ENCODE data around the gene LMAN2.

Gene LMAN2, protein sequence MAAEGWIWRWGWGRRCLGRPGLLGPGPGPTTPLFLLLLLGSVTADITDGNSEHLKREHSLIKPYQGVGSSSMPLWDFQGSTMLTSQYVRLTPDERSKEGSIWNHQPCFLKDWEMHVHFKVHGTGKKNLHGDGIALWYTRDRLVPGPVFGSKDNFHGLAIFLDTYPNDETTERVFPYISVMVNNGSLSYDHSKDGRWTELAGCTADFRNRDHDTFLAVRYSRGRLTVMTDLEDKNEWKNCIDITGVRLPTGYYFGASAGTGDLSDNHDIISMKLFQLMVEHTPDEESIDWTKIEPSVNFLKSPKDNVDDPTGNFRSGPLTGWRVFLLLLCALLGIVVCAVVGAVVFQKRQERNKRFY

DNA sequence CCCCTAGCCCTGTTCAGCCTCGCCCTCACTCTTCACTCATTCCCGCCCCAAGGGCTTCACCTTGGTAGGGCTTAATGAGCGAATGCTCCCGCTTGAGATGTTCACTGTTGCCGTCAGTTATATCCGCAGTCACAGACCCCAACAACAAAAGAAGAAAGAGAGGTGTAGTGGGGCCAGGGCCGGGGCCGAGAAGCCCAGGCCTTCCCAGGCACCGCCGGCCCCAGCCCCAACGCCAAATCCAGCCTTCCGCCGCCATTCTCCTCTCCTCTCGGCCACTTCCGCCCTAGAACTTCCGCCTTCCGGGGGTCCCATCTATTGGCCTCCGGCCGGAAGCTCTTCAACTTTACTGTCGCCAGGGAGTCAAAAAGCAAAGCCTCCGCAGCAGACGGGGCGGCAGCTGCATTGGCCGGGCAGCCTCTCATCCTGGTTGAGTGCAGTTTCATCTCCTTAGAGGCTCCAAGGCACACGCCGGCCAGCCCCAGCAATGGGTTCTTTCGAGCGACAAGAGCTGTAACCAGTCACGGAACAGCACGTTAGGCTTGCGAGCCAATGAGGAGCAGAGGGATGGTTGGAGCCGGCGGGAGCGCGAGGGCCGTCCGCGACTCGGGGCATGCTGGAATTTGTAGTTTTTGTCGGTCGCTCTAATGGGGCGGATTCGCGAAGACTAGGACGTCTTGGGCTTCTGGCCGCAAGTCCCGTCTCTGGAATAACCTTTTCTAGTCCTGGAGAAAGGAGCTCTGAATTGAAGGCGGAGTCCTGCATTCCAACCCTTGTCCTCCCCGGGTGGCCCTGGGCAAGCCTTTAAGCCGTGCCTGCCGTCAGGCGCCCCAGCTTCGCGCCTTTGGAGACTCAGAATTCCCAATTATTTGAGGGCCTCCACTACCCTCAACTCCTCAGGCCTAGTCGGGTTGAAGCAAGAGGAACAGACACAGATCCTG is at the start of gene LMAN2:
LMAN2 (minus strand) TSS at position 277 of the 938 bp plus-strand sequence; CDS start at position 256, 21 bp downstream.
- H3K27me3 Mint-ChIP-seq, result no peaks in the 10 kb centered on the region
- H3K9me3 Mint-ChIP-seq, result peaks cover 6% of the 10 kb centered on the region
- H3K27ac Mint-ChIP-seq, result peak within 1 kb of the TSS; percentile 100
- peaks cover 44% of the 10 kb centered on the region for H3K36me3 Mint-ChIP-seq (ENCODE audit: low read depth)
- peak within 1 kb of the TSS; percentile 96 for H3K4me3 Mint-ChIP-seq
- peaks cover 73% of the 10 kb centered on the region for H3K4me1 Mint-ChIP-seq (ENCODE audit: low read depth)
- intact Hi-C loops (cut with micrococcal nuclease), result no loop called here

DNA sequence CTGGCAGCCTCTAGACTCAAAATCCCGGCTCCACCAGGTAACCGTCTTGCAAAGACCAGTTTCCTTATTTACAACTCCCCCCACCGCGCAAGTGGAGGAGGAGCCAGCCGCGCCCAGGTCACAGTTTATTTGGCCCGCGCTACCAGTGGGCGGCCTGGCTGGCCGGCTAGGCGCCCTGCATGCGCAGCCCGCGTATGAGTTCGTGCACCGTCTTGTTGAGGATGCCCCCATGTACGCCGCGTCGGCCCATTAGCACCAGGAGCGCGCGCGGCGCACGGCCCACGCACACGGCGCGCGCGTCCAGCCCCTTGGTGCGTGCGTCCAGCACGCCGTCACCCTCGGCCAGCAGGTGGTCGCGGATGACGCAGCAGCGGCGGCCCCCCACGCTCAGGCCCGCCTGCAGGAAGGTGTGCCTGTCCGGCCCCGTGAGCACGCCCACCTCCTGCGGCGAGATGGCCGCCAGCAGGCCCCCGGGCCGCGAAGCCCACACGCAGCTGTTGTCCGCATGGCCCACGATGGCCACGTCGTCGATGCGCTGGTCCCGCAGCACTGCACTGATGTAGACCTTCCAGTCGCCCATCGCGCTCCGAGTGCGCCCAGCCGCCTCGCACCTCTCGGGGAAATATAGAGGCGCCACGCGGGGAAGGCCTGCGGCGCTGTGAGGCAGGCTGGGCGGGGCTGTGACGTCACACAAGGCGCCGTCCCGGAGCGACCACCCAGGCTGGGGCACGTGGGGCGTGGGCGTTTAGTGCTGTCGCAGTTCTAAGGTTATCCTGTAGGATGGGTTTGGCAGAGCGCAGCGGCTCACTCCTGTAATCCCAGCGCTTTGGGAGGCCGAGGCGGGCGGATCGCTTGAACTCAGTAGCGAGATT is 48.8 kb upstream of the LMAN2 start, which contains the start of gene PFN3:
PFN3 (minus strand) TSS at position 665 of the 872 bp plus-strand sequence; CDS start at position 580, 85 bp downstream.
- Mint-ChIP-seq H3K9me3 (no peaks in the 10 kb centered on the region), H3K4me3 (no peak within 1 kb of the TSS), H3K27me3 (peaks cover 86% of the 10 kb centered on the region), H3K27ac (no peak within 1 kb of the TSS), H3K36me3 (ENCODE audit: low read depth) (no peaks in the 10 kb centered on the region), H3K4me1 (ENCODE audit: low read depth) (peaks cover 35% of the 10 kb centered on the region)
- intact Hi-C loops (cut with micrococcal nuclease), result loop anchor here (5.0 kb wide), 1 partner anchor 107 kb away; the partner anchor contains the start of gene DOK3

DNA sequence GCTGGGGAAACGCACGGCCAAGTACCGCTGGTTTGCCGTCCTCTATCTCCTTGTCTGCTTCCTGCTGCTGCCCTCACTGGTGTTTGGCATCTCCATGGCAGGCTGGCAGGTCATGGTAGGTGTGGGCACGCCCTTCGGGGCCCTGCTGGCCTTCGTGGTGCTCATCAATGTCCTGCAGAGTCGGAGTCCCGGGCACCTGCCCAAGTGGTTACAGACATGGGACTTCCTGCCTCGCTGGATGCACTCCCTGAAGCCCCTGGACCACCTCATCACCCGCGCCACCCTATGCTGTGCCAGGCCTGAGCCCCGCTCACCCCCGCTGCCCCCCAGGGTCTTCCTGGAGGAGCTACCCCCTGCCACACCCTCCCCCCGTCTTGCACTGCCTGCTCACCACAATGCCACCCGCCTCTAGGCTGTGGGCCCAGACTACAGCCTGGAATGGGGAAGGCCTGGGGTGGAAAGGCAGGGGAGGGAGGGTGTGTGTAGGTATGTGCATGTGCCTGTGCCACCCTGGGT is 46.5 kb upstream of the LMAN2 start:
- Mint-ChIP-seq H3K4me1 (ENCODE audit: low read depth) (peaks cover 26% of the 10 kb centered on the region), H3K4me3 (no peak overlapping the region), H3K27me3 (peaks cover 65% of the 10 kb centered on the region), H3K27ac (no peak overlapping the region), H3K36me3 (ENCODE audit: low read depth) (no peaks in the 10 kb centered on the region), H3K9me3 (no peaks in the 10 kb centered on the region)
- intact Hi-C loops (cut with micrococcal nuclease), result no loop called here

DNA sequence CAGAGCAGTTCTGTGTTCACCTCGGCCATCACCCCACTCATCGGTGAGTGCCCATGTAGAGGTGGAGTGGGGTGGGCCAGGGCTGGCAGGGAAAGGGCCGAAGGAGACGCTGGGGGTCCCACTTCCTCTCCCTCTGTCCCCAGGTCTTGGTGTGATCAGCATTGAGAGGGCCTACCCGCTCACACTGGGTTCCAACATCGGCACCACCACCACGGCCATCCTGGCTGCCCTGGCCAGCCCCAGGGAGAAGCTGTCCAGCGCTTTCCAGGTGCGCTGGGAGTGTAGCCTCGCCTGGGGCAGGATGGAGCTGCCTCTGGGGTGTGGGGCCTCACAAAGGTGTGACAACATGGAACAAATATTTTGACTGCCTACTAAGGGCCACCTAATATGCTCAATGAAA is 45.3 kb upstream of the LMAN2 start:
- Mint-ChIP-seq H3K9me3 (no peaks in the 10 kb centered on the region), H3K27ac (no peak overlapping the region), H3K36me3 (ENCODE audit: low read depth) (no peaks in the 10 kb centered on the region), H3K27me3 (peaks cover 55% of the 10 kb centered on the region), H3K4me3 (no peak overlapping the region), H3K4me1 (ENCODE audit: low read depth) (peaks cover 23% of the 10 kb centered on the region)
- intact Hi-C loops (cut with micrococcal nuclease), result no loop called here

DNA sequence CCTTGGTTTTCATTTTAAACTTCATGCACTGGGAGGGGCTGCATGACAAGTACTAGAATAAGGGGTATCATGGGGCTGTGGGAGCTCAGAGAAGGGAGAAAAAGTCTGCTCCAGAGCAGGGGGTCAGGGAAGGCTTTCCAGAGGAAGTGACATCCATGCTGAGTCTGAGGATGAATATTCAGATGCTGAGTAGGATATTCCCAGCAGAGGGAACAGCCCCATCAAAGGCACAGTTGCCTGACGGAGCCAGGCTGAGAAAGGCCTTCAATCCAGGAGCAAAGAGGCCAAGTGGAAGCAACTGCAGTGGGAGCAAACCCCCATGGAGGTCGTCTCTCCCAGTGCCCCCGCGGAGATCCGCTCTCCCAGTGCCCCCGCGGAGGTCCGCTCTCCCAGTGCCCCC is 44.6 kb upstream of the LMAN2 start:
- Mint-ChIP-seq H3K4me1 (ENCODE audit: low read depth) (peaks cover 27% of the 10 kb centered on the region), H3K36me3 (ENCODE audit: low read depth) (no peaks in the 10 kb centered on the region), H3K27me3 (peaks cover 52% of the 10 kb centered on the region), H3K4me3 (no peak overlapping the region), H3K27ac (no peak overlapping the region), H3K9me3 (no peaks in the 10 kb centered on the region)
- intact Hi-C loops (cut with micrococcal nuclease), result no loop called here

DNA sequence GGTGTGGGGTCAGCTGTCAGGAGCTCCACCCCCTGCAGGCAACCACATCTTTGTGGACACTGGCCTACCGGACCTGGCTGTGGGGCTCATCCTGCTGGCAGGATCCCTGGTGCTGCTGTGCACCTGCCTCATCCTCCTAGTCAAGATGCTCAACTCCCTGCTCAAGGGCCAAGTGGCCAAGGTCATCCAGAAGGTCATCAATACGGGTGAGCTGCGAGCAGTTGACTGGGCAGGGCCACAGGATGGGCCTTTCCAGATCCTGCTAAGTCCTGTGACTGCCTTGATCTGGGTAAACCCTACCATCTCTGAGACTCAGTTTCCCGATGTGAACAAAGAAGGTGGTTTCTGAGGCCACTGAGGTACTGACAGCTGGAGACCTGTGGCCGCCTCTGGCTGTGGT is 42.5 kb upstream of the LMAN2 start:
- H3K4me1 Mint-ChIP-seq (ENCODE audit: low read depth), result peaks cover 47% of the 10 kb centered on the region

DNA sequence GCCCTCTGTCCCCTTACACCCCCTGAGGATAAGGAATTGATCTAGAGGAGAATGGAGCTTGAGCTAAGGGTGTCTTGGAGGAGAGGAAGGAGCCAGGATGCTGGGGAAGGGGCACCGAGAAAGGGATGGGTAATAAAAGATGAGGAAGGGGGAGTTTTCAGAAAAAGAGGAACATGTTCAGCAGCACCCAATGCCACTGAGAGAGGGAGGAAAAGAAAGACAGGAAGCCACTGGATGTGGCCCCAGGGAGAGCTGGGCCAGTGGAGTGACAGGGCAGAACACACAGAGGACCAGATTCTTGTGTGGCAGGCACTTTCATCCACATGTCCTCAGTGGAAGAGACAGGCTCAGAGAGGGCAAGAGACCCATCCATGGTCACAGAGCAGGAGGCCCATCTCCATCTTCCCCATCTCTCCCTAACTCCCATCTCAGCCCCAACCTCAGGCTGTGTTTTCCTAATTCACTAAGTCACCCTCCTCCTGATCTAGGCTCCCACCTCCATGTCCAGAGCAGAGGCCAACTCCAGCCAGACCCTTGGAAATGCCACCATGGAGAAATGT is 41.8 kb upstream of the LMAN2 start:
- intact Hi-C loops (cut with micrococcal nuclease), result loop anchor here (5.0 kb wide), 1 partner anchor 104 kb away; the partner anchor contains the start of gene PDLIM7
- peaks cover 54% of the 10 kb centered on the region for H3K4me1 Mint-ChIP-seq (ENCODE audit: low read depth)
- peaks cover 27% of the 10 kb centered on the region for H3K27me3 Mint-ChIP-seq
- no peak overlapping the region for H3K4me3 Mint-ChIP-seq
- H3K9me3 Mint-ChIP-seq, result no peaks in the 10 kb centered on the region
- no peaks in the 10 kb centered on the region for H3K36me3 Mint-ChIP-seq (ENCODE audit: low read depth)
- peak overlapping the region; percentile 7 for H3K27ac Mint-ChIP-seq

More for the DNA sequence above, 42.5 kb upstream of the LMAN2 start:
- no peaks in the 10 kb centered on the region for H3K9me3 Mint-ChIP-seq
- H3K27ac Mint-ChIP-seq, result no peak overlapping the region
- H3K4me3 Mint-ChIP-seq, result no peak overlapping the region
- no peaks in the 10 kb centered on the region for H3K36me3 Mint-ChIP-seq (ENCODE audit: low read depth)
- H3K27me3 Mint-ChIP-seq, result peaks cover 34% of the 10 kb centered on the region
- intact Hi-C loops (cut with micrococcal nuclease), result loop anchor here (5.0 kb wide), 1 partner anchor 103 kb away; the partner anchor contains the start of gene PDLIM7

DNA sequence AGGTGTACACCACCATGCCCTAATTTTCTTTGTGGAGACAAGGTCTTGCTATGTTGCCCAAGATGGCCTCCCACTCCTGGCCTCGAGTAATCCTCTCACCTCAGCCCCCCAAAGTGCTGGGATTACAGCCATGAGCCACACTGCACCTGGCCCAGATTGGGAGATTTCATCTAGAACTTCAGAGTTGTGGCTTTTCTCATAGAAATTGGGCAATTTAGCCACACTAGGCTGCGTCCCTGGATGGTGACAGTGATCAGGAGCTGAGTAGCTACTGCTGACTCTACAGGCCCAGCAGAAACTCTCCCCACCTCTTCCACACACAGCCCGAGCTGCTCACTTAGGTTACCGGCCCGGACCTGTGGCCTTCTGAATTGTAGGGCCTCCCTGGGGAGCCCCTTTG is 41.3 kb upstream of the LMAN2 start:
- intact Hi-C loops (cut with micrococcal nuclease), result loop anchor here (5.0 kb wide), 1 partner anchor 105 kb away; the partner anchor contains the start of gene PDLIM7
- Mint-ChIP-seq H3K4me3 (no peak overlapping the region), H3K9me3 (no peaks in the 10 kb centered on the region), H3K27me3 (peaks cover 22% of the 10 kb centered on the region), H3K36me3 (ENCODE audit: low read depth) (no peaks in the 10 kb centered on the region), H3K27ac (peak overlapping the region; percentile 7), H3K4me1 (ENCODE audit: low read depth) (peaks cover 58% of the 10 kb centered on the region)

DNA sequence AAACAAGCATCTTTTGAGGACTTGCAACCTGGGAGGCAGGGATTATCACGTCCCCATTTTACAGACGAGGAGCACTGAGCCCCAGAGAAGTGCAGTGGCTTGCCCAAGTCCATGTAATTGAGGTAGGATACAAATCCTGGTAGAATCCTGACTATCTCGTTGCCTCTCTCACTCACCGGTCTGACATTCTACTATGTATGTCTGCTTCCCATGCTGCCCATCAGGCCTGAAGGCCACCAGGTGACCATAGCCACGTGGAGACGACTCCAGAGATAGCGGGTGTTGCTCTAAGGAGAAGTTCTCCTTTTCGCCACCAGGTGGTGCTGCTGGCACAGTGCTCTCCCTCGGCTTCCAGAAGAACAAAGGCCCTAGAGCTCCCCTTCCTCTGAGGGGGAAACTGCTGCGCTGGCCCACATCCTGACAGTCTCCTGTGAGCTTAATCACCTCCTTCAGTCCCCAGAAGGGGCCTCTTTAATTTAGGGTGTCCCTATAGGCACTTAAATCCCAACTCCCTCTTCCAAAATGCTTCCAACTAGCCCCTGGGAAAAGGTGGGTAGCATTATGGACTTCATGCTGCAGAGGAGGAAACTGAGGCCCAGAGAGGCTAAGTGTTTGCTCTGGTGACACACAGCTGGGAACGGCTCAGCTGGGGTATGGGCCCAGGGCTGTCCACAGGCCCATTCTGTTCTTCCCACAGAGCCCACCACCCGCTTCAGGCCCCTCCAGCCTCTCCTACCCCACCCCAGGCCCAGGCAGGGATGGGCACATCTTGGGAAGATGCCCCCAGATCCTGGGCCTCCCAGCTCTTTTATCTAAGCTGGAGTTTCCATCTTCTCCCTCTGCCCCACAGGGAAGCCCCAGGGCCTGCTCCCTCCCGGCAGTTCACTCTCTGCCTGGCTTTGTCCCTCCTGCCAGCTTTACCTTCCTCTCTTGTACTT is 39.2 kb upstream of the LMAN2 start:
- Mint-ChIP-seq H3K36me3 (ENCODE audit: low read depth) (no peaks in the 10 kb centered on the region), H3K27ac (peak overlapping the region; percentile 85), H3K4me3 (no peak overlapping the region), H3K9me3 (no peaks in the 10 kb centered on the region), H3K4me1 (ENCODE audit: low read depth) (peaks cover 54% of the 10 kb centered on the region), H3K27me3 (peaks cover 18% of the 10 kb centered on the region)
- intact Hi-C loops (cut with micrococcal nuclease), result loop anchor here (1.0 to 5.0 kb wide), 2 partner anchors 64 to 107 kb away; partner anchors contain the start of gene PDLIM7

DNA sequence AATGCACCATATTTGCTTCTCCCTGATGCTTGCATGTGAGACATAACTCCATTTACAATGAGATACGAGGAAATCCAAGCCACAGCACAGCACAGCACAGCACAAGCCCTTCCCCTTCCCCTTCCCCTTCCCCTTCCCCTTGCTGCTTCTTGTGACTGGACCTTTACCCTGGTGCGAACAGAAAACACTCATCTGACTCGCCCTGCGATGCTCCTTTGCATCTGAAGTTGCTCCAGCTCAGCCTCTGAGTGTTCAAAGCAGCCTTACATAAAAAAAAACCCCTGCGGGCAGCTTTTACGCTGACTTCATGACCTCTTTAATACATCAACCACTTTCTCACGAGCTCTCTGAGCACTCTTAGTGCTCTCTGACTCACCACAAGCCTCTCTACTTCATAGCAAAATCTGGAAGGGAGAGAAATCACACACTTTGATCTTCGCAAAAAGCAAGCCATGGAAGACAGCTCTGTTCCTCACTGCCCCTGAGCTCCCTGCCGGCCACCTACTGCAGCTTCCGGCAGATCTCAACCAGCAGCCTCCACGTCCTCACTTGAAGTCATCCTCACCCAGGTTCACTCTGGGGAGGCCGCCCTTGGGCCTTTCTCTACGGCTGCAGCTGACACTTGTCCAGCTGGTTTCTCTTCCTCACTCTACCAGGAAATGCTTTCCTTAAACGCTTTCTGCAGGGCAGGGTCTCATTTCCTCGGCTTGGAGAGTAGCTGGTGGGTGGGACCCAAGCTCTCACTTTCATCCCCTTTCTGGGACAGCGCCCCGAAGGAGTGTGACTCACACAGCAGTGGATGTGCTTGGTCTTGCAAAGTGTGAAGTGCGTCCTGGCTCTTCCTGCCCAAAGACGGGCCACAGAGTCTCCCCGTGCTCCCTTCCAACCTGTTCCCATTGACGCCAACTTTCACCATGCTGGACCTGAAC is 38.0 kb upstream of the LMAN2 start:
- Mint-ChIP-seq H3K4me3 (peak overlapping the region; percentile 33), H3K27me3 (peaks cover 26% of the 10 kb centered on the region), H3K4me1 (ENCODE audit: low read depth) (peaks cover 60% of the 10 kb centered on the region), H3K27ac (peak overlapping the region; percentile 85), H3K36me3 (ENCODE audit: low read depth) (no peaks in the 10 kb centered on the region), H3K9me3 (no peaks in the 10 kb centered on the region)
- intact Hi-C loops (cut with micrococcal nuclease), result loop anchor here (1.0 to 5.0 kb wide), 3 partner anchors 65 to 108 kb away; partner anchors contain the start of gene PDLIM7

DNA sequence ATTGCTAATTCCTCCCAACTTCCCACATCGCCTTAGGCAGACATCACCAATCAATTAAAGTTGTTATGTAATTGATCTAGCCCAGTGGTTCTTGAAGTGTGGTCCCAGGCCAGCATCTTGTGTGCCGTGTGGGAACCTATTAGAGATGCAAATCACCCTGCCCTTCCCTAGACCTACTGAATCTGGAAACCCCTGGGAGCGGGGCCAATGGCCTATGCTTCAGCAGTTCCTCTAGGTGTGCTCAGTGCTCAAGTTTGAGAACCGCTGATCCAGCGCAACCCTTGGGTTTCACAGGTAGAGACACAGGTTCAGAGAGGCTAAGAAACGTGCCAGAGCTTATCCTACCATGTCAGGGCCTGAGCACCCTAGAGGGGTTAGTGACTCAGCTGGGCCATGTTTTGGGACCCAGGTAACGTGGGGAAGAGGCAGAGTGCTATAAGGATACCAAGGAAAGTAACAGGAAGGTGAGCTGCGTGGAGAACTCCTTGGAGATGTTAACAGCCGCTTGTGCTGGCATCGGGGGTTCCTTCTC is 37.1 kb upstream of the LMAN2 start:
- Mint-ChIP-seq H3K4me3 (no peak overlapping the region), H3K27ac (peak overlapping the region; percentile 85), H3K4me1 (ENCODE audit: low read depth) (peaks cover 52% of the 10 kb centered on the region), H3K9me3 (no peaks in the 10 kb centered on the region), H3K27me3 (peaks cover 34% of the 10 kb centered on the region), H3K36me3 (ENCODE audit: low read depth) (no peaks in the 10 kb centered on the region)
- intact Hi-C loops (cut with micrococcal nuclease), result loop anchor here (5.0 kb wide), 1 partner anchor 71 kb away; no protein-coding TSS in a partner anchor
